GM20000 (cell line): ENCODE measurements around the gene TSEN54.

Source experiments
- DNase-seq: peaks from one replicate; pipeline ENCODE4 v3.0.0; 2012; ENCODE audit warnings: low spot score
- CTCF ChIP-seq: IDR thresholded peaks from 2 replicates; pipeline ENCODE4 v1.5.1; 2012; ENCODE audit warnings: mild to moderate bottlenecking, control low read depth; ENCODE audit errors: extremely low read depth, missing control alignments

Gene TSEN54

GRCh38 chr17:75493476-75494129, 22.7 kb upstream of the TSEN54 start:
- no peak for TF ChIP-seq CTCF
- no peak for DNase-seq

DNA sequence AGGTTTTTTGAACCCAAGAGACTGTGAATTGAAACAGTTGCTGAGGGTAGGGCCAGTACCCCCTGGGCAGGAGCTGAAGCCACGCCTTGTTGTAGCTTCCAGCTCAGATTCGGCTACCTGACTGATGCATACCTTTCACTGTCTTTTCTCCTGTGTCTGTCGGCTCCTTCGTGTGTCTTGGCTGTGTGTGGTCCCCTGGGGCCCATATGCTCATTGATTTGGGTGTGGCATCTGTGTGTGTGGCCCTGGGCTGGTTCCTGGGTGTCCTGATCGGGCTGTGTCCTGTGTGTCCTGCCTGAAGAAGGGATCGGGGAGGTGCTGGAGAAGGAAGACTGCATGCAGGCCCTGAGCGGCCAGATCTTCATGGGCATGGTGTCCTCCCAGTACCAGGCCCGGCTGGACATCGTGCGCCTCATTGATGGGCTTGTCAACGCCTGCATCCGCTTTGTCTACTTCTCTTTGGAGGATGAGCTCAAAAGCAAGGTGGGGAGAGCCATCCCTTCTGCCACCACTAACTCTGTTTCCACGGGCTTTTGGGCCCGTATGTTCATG, 21.9 kb upstream of the TSEN54 start:
- no peak for TF ChIP-seq CTCF
- no peak for DNase-seq

GRCh38 chr17:75496005-75496404, 20.3 kb upstream of the TSEN54 start:
- no peak for TF ChIP-seq CTCF
- DNase-seq = no peak

GRCh38 chr17:75498039-75498725, 18.1 kb upstream of the TSEN54 start:
- no peak for DNase-seq
- TF ChIP-seq CTCF = no peak

DNA sequence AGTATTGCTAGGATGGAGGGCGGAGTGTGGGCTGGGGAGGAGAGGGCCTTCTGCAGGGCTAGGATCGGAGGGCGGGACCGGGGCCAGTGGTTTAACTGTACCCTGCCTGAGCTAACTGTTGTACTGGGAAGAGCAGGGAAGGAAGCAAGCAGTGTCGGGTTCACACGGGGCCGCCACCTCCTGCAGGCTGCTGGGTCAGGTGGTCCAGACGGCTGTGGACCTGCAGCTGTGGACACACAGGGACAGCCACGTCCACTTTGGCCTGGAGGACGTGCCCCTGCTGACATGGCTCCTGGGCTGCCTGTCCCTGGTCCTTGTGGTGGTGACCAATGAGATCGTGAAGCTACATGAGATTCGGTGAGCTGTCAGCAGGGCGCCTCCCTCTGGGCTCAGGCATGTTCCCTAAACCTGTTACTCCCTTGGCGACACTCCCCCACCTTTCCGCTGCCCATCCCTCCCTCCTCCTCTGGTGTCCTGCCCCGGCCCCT, 17.6 kb upstream of the TSEN54 start:
- TF ChIP-seq CTCF = no peak
- no peak for DNase-seq

DNA sequence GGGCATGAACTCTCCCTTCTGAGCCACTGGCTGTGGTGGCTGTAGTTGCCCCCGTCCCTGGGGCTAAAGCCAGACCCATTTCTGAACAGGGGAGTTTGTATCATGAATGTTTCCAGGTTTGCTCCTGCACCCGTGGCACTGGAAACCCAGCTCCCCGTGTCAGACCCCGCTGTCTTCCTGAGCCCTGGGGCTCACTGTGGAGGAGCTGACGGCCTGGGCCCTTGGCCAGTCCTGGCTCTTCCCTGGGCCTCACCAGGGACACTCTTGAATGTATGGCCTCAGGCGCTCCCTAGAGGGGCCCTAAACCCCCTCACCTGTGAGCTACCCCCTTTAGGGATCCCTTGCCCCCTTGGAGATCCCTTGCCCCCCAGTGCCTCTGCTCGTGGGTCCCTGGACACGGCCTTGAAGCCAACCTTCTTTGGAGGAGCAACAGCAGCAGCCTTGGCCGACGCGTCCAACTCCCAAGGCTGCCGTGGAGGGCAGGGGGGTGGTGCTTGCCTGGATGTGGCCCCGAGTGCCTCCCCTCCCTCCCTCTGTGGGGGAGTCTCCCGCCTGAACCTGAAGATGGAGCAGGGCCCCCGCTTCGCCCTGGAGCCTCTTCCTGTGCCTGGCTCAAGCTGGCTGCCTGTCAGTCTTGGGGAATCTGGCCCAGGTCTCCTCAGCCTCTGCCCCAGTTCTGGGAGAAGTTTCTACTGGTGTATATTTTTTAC, 16.9 kb upstream of the TSEN54 start:
- no peak for TF ChIP-seq CTCF
- DNase-seq = no peak
